Stimulated activated CD8-positive, alpha-beta memory T cell treated with anti-CD3 and anti-CD28 coated beads, Interleukin-4, amount 100 ng/mL, for 4 hours (primary cell): ENCODE measurements around the gene CCDC38.
"Not testable (repeated sequence)": the region's sequence is repeated elsewhere in the genome, so short reads cannot be mapped to it uniquely, and the experiment has no call there.

Experiments used
- DNase-seq, 2 donors: peaks; one replicate each; pipeline ENCODE4 v3.0.0-alpha.2; 2020; ENCODE audit warnings: low read depth in 2 of 2, low spot score in 1 of 2

CCDC38 gene

DNA sequence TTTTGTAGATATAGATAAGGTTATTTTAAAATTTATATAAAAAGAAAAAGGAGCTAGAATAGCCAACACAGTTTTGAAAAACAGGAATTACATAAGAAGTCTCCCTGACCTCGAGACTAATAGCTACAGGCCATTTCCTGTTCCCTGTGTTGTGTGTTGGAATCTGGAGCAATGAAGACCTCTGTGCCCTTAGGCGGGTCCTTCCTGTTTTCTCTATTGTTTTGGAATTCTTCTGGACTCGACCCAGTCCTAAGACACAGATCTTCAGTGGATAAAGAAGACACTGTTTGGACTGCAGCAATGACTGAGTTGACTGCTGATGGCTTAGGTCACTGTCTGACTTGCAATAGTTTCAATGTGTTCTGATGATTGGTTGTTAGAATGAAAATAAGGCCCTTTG lies 57.4 kb downstream of the CCDC38 start:
- no peak for DNase-seq

DNA sequence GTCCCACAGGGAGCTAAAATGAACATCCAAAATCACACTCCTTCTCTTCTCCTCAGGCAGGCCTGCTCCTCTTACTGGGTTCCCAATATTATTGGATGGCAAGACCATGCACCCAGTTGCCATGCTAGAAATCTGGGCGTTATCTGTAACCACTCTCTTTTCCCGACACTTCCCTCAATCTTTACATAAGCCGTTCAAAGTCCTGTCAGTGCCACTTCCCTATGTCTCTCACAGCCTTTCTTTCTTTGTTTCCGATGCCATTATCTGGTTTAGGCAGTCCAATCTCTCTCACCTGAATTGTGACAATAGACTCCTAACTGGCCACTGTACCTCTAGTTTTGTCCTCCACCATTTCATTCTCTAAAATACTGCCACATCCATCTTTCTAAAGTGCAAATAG lies 59.5 kb downstream of the CCDC38 start:
- DNase-seq: no peak

DNA sequence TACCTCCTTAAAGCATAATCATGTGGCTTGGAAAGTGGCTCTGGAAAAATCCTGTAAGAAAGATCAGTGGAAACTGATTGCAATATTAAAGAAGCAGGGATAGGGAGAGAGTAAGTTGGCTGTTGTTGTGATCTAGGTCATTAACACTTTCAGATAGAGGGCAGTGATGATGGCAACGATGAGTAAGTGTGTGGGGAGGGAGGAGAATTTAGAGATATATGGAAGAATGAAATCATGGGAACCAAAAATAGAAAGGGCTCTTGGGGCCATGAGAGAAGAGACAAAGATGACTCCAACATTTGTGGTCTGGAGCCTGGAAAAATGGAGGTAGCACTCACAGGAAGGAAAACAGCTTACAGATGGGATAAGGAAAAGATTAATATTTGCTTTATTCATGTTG lies 60.3 kb downstream of the CCDC38 start:
- DNase-seq: no peak

DNA sequence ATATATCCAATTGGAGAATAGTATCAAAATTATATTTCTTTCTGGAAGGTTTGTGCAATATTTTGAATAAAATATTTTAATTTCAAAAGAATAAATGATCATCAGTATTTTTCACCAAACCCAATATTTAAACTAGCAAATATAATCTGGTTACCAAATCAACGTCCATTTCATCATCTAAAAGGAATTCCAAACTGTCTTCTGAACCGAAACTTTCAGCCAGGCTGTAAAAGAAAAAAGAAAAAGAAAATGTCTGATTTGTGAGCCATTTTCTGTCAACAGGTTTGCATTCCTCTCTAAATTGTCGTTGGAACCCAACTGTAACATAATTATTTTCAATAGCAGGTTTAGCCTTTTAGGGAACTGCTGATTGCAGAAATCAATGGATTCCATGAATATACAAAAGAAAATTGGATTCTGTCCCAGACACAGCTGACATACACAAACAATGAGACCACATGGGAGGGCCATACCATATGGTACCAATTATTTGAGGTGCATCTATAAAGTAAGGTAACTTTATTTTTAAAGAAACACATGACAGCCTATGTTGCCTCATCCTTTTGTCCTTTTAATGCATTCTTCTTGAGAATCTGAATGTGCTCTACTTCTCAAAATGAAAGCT lies 61.0 kb downstream of the CCDC38 start:
- DNase-seq: no peak

DNA sequence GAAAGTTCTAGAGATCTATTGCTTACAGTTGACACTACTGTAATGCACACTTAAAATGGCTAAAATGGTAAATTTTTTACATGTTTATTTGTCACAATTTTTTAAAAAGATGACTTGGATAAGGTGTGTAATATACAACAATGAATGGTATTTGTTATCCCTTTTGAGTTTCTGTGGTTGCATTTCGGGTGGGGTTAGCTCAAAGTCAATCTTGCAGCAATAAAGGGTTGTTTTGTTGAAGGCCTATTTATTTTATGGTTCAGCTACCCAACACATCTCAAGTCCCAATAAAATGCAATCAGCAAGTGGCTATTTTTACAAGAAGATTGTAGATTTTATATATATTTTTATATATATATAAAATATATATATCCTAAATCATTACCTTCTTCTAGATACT lies 61.5 kb downstream of the CCDC38 start:
- no peak for DNase-seq

DNA sequence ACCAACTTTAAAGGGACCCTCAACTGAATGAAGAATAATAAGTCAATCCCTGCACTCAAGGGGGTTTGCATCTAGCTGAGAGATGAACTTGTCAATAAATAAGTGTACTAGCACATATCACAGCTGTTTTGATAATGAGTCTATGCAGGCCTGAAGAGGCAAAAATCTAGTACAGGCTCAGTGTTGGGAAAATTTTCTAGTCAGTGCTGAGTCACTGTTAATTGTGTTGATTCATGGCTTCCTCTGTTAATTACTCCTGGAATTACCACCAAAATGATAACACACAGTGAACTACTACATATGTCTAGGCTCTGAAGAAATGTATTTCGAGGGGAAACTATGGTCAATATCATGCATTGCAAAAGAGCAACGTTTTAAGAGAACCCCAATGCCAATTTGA lies 64.8 kb downstream of the CCDC38 start:
- no peak for DNase-seq

DNA sequence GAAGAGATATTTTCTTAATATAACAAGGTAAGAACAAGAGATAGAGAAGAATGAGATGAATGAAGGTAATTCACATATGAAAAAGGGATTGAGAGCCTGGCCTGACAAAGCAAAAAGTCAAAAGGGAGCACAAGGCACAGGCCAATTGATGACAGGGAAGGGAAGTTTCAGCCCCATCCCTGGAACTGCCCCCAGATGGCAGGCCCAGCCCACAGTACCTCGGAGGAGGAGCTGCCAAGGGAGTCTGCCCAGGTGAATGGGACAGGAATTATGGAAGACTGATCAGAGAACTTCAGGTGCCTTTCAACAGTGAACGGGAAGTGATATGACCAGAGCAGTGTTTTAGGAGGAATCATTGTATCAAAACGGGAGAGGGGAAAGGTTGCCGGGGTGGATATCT lies 68.0 kb downstream of the CCDC38 start:
- DNase-seq: no peak

DNA sequence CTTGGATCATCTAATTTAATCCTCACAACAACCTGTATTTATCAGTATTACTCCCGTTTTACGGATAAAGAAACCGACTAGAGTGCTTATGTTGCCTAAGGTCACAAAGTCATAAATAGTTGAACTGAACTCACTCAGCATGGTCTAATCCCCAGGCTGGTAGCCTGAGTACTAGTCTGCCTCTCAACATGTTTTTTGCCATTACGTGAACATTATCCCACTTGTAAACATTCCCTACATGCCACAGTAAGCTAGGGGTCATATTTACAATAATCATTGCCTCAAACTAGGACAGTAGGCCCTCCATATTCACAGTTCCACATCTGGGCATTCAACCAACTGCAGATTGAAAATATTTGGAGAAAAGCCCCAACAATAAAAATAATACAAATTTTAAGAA lies 71.5 kb downstream of the CCDC38 start:
- no peak for DNase-seq

DNA sequence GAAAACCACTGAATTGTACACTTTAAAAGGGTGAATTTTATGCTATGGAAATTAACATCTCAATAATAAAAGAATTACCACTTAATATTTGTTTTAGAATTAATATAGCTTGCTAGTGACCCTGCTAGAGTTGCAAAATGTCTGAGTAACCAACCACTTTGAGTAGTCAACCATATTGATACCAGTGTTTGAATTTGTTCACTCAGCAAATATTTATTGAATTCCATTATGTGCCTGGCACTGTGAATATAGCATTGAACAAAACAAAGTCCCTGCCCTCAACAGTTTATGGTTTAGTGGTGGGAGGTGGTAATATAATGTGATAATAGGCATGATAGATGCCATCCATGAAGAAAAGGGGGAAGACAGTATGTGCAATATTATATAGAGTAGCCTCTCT lies 79.1 kb downstream of the CCDC38 start:
- no peak for DNase-seq

DNA sequence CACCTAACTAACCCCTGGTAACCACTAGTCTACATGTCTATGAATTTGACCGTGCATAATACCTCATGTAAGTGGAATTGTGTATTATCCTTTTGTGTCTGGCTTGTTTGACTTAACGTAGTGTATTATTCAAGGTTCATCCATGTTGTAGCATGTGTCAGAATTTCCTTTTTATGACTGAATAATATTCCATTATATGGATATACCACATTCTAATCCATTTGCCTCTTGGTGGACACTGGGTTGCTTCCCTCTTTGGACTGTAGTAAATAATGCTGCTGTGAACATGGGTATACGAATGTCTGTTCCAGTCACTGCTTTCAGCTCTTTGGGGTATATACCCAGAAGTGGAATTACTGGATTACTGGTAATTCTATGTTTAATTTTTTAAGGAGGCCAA lies 80.4 kb downstream of the CCDC38 start:
- no peak for DNase-seq

DNA sequence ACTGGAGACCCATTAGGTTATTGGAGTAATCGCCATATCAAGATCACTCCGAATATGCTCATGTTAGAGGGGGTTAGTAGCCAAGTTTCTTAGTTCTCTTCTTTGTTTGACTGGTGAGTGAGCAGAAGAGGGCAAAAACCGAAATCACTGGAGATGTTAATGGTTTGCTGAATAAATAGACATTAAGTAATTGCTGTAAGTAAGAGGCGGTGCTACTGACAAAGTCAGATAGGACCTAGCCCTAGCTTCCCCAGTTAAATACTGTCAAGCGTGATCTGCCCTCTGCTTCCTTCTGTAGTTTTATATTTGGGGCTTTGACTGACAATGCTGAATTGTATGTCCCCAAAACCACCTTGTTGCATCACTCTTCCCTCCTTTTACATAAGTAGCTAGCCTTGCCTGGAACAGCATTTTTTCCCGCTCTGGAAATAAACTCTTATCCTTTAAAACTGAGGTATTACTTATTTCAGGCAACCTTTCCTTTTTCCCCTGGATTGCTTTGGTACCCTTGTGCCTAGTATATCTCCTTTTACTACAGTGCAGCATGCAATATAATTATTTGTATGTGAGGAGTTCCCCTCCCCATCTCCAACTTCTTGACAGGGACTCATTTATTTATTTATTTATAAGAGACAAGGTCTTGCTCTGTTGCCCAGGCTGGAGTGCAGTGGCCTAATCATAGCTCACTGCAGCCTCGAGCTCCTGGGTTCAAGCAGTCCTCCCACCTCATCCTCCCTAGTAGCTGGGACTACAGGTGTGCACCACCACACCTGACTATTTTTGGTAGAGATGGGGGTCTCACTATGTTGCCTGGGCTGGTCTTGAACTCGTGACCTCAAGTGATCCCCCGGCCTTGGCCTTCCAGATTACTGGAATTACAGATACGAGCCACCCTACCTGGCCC lies 82.2 kb downstream of the CCDC38 start:
- DNase-seq: no peak

DNA sequence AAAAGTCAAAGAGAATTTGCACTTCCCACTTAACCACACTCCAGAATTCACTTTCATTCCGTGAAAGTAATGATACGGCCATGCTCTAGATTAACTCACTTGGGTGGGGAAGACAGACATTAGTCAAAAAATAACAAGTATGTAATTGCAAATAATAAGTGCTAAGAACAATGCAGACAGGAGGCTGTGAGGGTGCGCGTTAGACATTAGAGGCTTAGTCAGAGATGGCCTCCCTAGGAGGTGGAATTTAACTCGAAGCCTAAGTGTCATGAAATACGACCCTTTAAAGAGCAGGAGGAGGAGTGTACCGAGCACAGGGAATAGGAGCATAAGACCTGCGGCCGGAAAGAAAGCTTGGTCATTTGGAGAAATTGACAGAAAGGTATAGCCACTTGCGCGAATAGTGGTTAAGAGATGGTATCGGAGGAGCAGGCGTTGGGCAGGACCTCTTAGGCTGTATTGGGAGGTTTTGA lies 83.0 kb downstream of the CCDC38 start:
- no peak for DNase-seq

DNA sequence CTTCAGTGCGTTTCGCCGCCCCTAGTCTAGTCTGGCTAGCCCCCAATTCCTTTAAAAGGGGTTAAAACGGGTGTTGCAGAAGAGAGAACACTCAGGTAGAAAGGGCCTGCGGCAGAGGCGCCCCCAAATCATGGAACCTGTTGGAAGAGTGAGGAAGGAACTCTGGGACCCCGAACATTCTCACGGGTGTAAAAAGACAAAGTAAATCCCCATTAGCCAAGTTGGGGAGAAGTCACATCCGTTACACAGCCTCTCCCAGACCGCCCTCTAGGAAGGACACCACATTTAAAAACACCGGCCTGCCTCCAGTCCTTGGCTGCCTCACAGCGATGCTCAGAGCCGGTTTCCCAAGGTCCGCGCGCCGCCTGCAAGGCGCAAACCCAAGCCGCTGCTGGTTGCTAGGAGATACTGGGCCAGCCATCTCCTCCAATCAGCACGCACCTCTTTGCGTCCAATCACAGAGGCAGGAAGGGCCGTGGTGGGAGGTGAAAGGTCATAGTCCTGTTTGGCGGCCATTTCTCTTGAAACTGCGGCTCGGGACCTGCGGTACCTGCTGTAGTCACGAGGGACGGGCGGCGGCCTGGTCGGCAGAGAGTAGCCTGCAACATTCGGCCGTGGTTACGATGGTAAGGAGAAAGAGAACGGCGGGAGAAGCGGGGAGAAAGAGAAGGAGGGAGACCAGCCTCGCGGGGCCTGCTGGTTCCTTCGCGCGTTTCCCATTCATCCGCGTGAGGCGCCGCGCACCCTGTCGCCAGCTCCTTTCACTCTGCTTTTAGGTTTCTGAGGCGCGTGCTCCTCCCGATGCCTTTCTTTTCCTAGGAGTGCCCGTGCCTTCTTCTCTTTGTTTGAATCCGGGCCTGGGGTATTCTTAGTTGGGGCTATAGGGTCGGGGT lies 83.7 kb downstream of the CCDC38 start, which contains the start of gene SNRPF:
Gene SNRPF (plus strand): TSS at position 502 of the 893 bp plus-strand sequence. CDS start 122 bp downstream, at position 624.
- peak; percentile 84 to 86 for DNase-seq

DNA sequence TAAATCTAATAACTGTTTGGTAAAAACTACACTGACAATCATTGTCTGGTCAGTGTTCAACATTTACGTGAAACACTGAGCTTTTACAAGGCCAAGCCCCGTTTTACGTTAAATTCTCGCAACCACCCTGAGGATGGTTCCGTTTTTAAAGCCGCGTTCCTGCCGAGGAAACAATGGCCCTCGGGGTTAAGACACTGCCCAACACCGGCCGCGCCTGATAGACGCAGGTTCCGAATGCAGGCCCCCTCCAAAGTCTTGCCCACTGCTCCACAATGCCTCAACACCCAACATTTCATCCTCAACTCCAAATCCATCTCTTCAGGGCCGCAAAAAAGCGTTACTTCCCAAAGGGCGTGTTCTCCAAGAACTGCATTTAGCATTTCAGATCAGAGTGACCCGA lies 84.6 kb downstream of the CCDC38 start:
- DNase-seq: no peak

DNA sequence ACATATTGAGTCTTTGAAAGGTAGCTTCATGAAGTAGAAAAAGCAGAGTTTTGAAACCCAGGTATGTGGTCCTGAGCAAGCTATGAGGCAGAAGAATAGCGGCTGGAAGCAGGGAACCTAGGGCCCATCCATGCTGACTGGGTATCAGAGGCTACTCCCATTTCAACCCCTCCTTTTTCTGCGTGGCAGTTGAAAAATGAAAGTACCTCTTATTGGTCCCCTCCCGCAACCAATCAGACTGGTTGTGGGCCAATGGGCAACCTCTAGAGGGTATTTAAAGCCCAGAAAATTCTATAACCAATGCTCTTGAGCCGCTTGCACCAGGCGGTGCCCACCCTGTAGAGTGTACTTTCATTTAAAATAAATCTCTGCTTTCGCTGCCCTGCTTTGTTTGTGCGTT lies 85.3 kb downstream of the CCDC38 start:
- DNase-seq: no peak

DNA sequence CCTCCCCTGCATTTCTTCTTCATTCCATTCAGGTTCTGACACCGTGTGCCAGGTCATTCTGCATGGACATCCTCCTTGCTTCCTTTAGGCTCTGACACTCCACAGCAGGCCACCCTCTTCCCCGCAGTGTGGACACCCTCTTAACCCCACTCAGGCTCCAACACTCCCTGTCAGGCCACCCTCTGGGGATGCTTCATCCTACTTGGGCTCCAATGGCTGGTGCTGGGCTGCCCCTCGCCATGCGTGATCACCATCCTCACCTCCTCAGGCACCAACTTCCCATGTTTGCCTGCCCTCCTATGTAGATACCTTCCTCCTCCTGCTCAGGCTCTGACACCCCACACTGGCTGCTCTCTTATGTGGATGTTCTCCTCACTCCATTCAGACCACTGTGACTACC lies 90.3 kb downstream of the CCDC38 start:
- no peak for DNase-seq

DNA sequence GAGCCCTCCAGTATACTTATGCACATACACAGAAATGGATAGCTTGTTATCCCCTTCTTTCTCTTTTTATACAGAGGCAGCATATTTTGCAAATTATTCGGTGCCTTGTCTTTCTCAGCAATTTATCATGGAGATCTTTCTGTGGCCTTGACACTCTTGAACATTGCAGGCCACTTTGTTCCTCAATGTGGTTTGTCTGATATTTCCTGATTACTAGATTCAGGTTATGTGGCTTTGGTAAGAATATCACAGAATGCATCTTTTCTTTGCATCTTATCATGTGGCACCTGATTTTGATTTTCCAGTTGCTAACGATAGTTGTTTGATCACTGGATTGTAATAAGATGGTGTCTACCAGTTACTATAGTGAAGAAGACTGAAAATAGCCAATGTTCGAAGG lies 90.8 kb downstream of the CCDC38 start:
- no peak for DNase-seq

DNA sequence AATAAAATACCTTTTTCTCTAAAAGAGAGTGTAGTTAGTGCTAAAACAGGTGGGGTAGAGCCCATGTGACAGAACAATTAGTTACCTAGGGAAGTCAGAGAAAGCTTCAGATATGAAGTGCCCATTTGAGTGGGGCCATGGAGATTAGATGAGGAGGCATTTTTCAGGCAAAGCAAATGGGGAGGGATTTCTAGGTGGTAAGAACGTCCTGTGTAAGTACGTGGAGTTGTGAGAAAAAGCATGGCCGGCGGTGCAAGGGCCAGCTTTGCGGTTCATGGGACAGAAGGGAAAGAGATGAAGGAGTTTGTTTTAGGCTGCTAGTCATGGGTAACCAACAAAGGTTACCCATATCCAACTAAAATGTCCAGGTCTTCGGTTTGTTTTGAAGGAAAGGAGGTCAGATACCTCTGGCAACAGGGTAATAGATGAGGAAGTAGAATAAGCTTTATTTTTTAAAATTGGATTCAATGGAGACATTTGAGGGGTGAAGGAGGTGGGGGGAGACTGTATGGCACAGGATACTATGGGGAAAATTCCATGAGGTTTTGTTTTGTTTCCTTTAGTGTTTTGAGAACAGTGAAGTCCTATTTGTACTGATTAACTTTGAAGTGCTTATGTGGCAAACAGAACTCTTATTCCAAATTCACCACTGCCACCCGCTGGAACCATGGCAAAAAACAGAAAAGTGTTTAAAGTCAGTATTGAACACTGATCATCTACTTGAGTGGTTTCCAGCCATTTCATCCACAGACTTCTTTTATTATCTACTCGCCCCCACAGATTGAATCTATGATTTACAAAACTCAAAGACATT lies 93.6 kb downstream of the CCDC38 start:
- DNase-seq: no peak

DNA sequence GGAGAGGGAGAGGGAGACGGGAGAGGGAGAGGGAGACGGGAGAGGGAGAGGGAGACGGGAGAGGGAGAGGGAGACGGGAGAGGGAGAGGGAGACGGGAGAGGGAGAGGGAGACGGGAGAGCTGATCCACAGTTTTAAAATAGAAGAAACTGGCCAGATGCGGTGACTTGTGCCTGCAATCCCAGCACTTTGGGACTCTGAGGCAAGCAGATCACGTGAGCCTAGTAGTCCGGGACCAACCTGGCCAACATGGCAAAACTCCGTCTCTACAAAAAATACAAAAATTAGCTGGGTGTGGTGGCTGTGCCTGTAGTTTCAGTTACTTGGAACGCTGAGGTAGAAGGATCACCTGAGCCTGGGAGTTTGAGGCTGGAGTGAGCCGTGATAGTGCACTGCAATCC lies 100.0 kb downstream of the CCDC38 start:
- DNase-seq: not testable (repeated sequence)

DNA sequence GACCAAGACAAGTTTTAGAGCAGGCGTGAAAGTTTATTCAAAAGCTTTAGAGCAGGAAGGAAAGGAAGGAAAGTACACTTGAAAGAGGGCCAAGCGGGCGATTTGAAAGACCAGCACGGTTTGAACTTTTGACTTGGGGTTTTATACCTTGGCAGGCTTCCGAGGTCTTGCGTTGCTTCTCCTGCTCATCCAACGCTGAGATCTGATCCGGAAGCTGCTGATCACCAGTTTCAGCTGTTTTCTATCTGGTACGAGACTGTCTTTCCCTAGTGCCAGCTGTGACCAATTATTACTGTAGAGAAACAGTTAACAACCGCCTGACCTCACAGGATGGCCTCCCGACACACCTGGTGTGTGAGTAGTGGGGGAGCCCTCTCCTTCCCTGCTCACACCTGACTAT lies 104.3 kb downstream of the CCDC38 start:
- DNase-seq: no peak
